SU-DHL-6 (cell line): ENCODE data around the gene TMEM86B.

Source experiments
- H2AFZ ChIP-seq: fragments of 200-600 bp; sonication (generic); 2 replicates; pipeline ENCODE4 v1.6.1; 2014; ENCODE audit warnings: low read depth, mild to moderate bottlenecking, moderate library complexity, mixed read lengths, antibody characterized with exemption, low read length; ENCODE audit not compliant: severe bottlenecking
- H3F3A ChIP-seq: fragments of 200-600 bp; shearing (Covaris generic); 2 replicates; pipeline ENCODE4 v1.6.0; 2016; ENCODE audit warnings: antibody characterized with exemption, mild to moderate bottlenecking; ENCODE audit not compliant: insufficient read depth
- H3K27ac ChIP-seq: fragments of 200-600 bp; sonication (generic); 2 replicates; pipeline ENCODE4 v1.5.1; 2016; ENCODE audit warnings: low read depth, mild to moderate bottlenecking, low read length, moderate library complexity, mixed read lengths
- H3K27me3 ChIP-seq: fragments of 200-600 bp; sonication (generic), shearing (Covaris generic); 2 replicates; pipeline ENCODE4 v1.6.0; 2014; ENCODE audit warnings: mild to moderate bottlenecking, low read length
- H3K36me3 ChIP-seq: fragments of 200-600 bp; sonication (generic); 2 replicates; pipeline ENCODE4 v1.6.1; 2014; ENCODE audit warnings: mild to moderate bottlenecking, low read length, mixed read lengths
- H3K4me2 ChIP-seq: fragments of 300-600, 200-600 bp; shearing (Covaris generic), sonication (generic); 2 replicates; pipeline ENCODE4 v1.6.0; 2014; ENCODE audit warnings: low read length, low read depth, mild to moderate bottlenecking; ENCODE audit not compliant: poor library complexity, severe bottlenecking
- H3K4me3 ChIP-seq: fragments of 200-600 bp; sonication (generic); 2 replicates; pipeline ENCODE4 v1.5.1; 2014; ENCODE audit warnings: antibody characterized with exemption, low read length, mild to moderate bottlenecking, mixed read lengths; ENCODE audit not compliant: insufficient read depth, poor library complexity, severe bottlenecking
- H3K79me2 ChIP-seq: fragments of 200-600 bp; sonication (generic); 2 replicates; pipeline ENCODE4 v1.6.1; 2014; ENCODE audit warnings: mild to moderate bottlenecking, low read length, moderate library complexity; ENCODE audit not compliant: insufficient read depth
- H3K9ac ChIP-seq: fragments of 200-600 bp; sonication (generic); 2 replicates; pipeline ENCODE4 v1.7.0; 2014; ENCODE audit warnings: mild to moderate bottlenecking, low read length
- H3K9me2 ChIP-seq: fragments of 200-600 bp; sonication (generic); replicated peaks from 2 replicates; pipeline ENCODE4 v1.6.1; 2014; ENCODE audit warnings: low read length; ENCODE audit not compliant: insufficient read depth
- H3K9me3 ChIP-seq: fragments of 200-600 bp; sonication (generic); 2 replicates; pipeline ENCODE4 v1.6.1; 2014; ENCODE audit warnings: low read length, mixed read lengths; ENCODE audit not compliant: insufficient read depth
- H4K20me1 ChIP-seq: fragments of 200-600 bp; sonication (generic); 2 replicates; pipeline ENCODE4 v1.6.1; 2014; ENCODE audit warnings: low read depth, mild to moderate bottlenecking, antibody characterized with exemption, low read length, moderate library complexity, mixed read lengths
- EZH2phosphoT487 ChIP-seq: fragments of 200-600 bp; sonication (generic), shearing (Covaris generic); conservative IDR thresholded peaks from 2 replicates; pipeline ENCODE4 v1.6.1; 2018; ENCODE audit warnings: mild to moderate bottlenecking, antibody characterized with exemption, low read length, moderate library complexity, mixed read lengths
- TF ChIP-seq, protein P1 (sequence below): fragments of 200-600 bp; sonication (generic); IDR thresholded peaks from one replicate; pipeline ENCODE4 v1.5.1; 2017; ENCODE audit warnings: antibody characterized with exemption, mild to moderate bottlenecking, low read length, moderate library complexity; ENCODE audit not compliant: insufficient read depth, poor library complexity, severe bottlenecking

The TMEM86B gene

DNA sequence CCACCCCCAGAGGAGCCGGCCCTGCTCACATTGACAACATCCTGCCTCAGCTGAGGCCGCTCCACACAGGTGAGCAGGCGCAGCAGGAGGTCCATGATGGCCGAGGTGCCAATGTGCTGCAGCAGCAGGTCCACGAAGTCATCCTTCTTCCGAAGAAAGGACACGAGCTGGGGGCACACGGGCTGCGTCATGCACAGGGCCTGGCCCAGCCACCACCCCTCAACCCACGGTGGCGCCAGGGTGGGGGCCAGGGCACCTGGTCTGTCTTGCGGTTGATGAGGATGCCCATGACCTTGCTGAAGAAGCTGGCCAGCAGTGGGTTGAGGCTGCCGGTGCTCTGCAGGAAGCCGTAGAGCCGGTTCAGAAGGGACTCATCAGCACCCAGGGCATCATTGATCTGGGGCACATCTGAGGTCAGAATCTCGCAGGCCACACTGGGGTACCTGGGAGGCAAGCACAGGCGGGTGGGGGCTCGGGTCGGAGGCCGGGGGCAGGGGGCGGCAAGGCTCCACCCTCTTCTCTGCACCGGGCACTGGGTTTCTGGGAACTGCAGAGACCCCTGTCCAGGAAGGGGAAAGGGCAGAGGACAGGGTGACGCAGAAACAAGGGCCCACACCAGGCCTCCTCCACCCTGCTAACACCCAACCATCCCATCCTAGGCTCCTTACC, 16.8 kb upstream of the TMEM86B start:
- Histone ChIP-seq H3K27ac (no peak overlapping the region), H4K20me1 (peaks cover 8% of the 10 kb centered on the region; the same call in 1 of the 2 replicates), H3K79me2 (peaks cover 39% of the 10 kb centered on the region)

DNA sequence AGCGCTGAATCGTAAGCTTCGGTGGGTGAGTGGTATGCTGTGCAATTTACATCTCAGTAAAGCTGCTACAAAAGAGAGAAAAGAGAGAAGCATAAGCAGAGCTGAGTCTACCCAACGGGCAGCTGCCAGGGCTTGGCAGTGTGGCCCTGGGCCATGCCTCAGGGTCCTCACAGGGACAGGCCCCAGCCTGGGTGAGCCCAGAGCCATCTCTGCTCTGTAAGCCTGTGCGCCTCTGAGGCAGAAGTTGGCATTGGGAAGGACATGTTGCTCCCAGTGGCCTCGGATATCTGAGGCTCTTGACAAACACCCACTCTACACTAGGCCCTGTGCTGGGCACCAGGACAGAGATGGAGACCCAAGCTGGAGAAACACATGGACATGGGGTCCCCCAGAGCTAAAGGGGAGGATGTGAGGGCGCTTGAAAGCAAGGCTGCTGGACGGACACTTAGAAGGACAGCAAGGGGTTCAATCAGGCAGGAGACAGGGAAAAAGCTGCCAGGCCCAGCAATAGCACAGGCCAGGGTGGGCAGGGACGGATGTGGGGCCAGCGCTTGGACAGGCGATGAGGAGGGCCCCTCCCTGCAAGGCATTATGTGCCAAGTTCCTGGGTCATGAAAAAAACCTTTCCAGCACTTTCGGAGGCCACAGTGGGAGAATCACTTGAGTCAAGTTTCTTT, 15.6 kb upstream of the TMEM86B start:
- Histone ChIP-seq H3K27me3 (no peaks in the 10 kb centered on the region), H4K20me1 (peaks cover 8% of the 10 kb centered on the region; the same call in 1 of the 2 replicates), H3K9ac (no peak overlapping the region), H3K4me2 (no peak overlapping the region), H2AFZ (no peak overlapping the region), H3K36me3 (peaks cover 3% of the 10 kb centered on the region; the same call in 1 of the 2 replicates), H3K79me2 (peaks cover 27% of the 10 kb centered on the region), H3F3A (no peaks in the 10 kb centered on the region), H3K27ac (no peak overlapping the region), H3K4me3 (no peak overlapping the region), H3K9me3 (no peaks in the 10 kb centered on the region), H3K9me2 (no peaks in the 10 kb centered on the region)
- TF ChIP-seq, protein P1, sequence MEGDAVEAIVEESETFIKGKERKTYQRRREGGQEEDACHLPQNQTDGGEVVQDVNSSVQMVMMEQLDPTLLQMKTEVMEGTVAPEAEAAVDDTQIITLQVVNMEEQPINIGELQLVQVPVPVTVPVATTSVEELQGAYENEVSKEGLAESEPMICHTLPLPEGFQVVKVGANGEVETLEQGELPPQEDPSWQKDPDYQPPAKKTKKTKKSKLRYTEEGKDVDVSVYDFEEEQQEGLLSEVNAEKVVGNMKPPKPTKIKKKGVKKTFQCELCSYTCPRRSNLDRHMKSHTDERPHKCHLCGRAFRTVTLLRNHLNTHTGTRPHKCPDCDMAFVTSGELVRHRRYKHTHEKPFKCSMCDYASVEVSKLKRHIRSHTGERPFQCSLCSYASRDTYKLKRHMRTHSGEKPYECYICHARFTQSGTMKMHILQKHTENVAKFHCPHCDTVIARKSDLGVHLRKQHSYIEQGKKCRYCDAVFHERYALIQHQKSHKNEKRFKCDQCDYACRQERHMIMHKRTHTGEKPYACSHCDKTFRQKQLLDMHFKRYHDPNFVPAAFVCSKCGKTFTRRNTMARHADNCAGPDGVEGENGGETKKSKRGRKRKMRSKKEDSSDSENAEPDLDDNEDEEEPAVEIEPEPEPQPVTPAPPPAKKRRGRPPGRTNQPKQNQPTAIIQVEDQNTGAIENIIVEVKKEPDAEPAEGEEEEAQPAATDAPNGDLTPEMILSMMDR = no peak
- no peak for TF ChIP-seq EZH2phosphoT487

More for the DNA sequence above, 16.8 kb upstream of the TMEM86B start:
- Histone ChIP-seq H3F3A (no peaks in the 10 kb centered on the region), H3K27me3 (no peaks in the 10 kb centered on the region), H2AFZ (no peak overlapping the region), H3K9me2 (no peaks in the 10 kb centered on the region), H3K4me3 (no peak overlapping the region), H3K4me2 (no peak overlapping the region), H3K9me3 (no peaks in the 10 kb centered on the region), H3K36me3 (peaks cover 3% of the 10 kb centered on the region; the same call in 1 of the 2 replicates), H3K9ac (no peak overlapping the region)
- no peak for TF ChIP-seq EZH2phosphoT487
- TF ChIP-seq, protein P1 = no peak

DNA sequence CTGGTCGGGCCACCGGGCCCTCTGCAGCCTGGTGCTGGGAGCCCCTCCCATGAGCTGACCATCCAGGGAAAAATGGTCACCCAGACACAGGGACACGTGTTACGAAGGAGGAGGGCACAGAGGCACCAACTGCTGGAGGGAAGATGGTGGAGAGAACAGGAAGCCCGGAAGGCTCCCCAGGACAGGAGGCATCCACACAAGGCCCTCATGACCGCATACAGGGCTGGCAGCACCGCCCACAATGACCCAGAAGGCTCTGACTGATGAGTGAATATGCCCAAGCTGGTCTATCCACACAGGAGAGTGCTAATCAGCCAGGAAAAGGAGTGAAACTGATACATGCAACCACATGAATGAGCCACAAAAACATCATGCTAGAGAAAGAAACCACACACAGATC, 14.0 kb upstream of the TMEM86B start:
- no peaks in the 10 kb centered on the region for H3F3A ChIP-seq
- H2AFZ ChIP-seq = no peak overlapping the region
- no peak overlapping the region for H3K9ac ChIP-seq
- TF ChIP-seq EZH2phosphoT487 = no peak
- TF ChIP-seq, protein P1 = no peak
- H3K9me3 ChIP-seq = no peaks in the 10 kb centered on the region
- no peak overlapping the region for H3K4me2 ChIP-seq
- H3K27ac ChIP-seq = no peak overlapping the region
- H3K9me2 ChIP-seq = no peaks in the 10 kb centered on the region
- peaks cover 3% of the 10 kb centered on the region; the same call in 1 of the 2 replicates for H3K36me3 ChIP-seq
- no peak overlapping the region for H3K4me3 ChIP-seq
- no peaks in the 10 kb centered on the region for H4K20me1 ChIP-seq
- H3K79me2 ChIP-seq = peaks cover 10% of the 10 kb centered on the region
- H3K27me3 ChIP-seq = no peaks in the 10 kb centered on the region
